Common myeloid progenitor, CD34-positive (primary cell): ENCODE results near the gene CLASP2.

Experiments used
- CTCF ChIA-PET: fragments of 350-600 bp; sonication (Branson Sonifier 250); formaldehyde crosslinking; loops from one replicate; lab custom pipeline; 2021; ENCODE audit warnings: antibody characterized with exemption; lab: Charles Lee
- POLR2A ChIA-PET: fragments of 350-600 bp; sonication (Branson Sonifier 250); formaldehyde crosslinking; loops from one replicate; lab custom pipeline; 2021; ENCODE audit warnings: antibody characterized with exemption; lab: Charles Lee
- DNase-seq, 3 donors: peaks; one replicate each; pipeline versions ENCODE4 v3.0.0 to v3.0.0-alpha.2; 2013
- H3K27ac ChIP-seq, 2 experiments: 1 replicate in 1 of 2; 2 replicates in 1 of 2; pipeline ENCODE4 v1.7.0; 2013; ENCODE audit warnings: inconsistent platforms in 2 of 2, low read length in 2 of 2, mild to moderate bottlenecking in 2 of 2, low read depth in 1 of 2, moderate library complexity in 1 of 2; ENCODE audit not compliant: severe bottlenecking in 2 of 2, insufficient read depth in 1 of 2, poor library complexity in 1 of 2
- H3K27me3 ChIP-seq, 5 experiments: replicated peaks in 2 of 5; 1 replicate in 3 of 5; 2 replicates in 2 of 5; pipeline versions ENCODE4 v1.6.1 to v1.7.0; 2013; ENCODE audit warnings: low read length in 4 of 5, mild to moderate bottlenecking in 2 of 5, moderate library complexity in 2 of 5, inconsistent platforms in 1 of 5; ENCODE audit not compliant: insufficient read depth in 5 of 5, control insufficient read depth in 4 of 5
- H3K36me3 ChIP-seq, 4 experiments: 1 replicate in 2 of 4; 2 replicates in 2 of 4; pipeline versions ENCODE4 v1.6.1 to v1.7.0; 2013; ENCODE audit warnings: low read length in 3 of 4, control low read depth in 1 of 4, mild to moderate bottlenecking in 1 of 4; ENCODE audit not compliant: control insufficient read depth in 4 of 4, insufficient read depth in 4 of 4
- H3K4me1 ChIP-seq, 4 experiments: 1 replicate in 3 of 4; 2 replicates in 1 of 4; pipeline versions ENCODE4 v1.6.1 to v1.7.1; 2013; ENCODE audit warnings: low read length in 3 of 4, mild to moderate bottlenecking in 3 of 4, control low read depth in 1 of 4, inconsistent platforms in 1 of 4, moderate library complexity in 1 of 4; ENCODE audit not compliant: control insufficient read depth in 4 of 4, insufficient read depth in 4 of 4; ENCODE audit errors: control extremely low read depth in 1 of 4
- H3K4me3 ChIP-seq, 7 experiments: 1 replicate in 4 of 7; 2 replicates in 3 of 7; pipeline versions ENCODE4 v1.5.1 to v1.7.0; 2013; ENCODE audit warnings: mild to moderate bottlenecking in 7 of 7, low read length in 6 of 7, moderate library complexity in 6 of 7, inconsistent platforms in 2 of 7, low read depth in 2 of 7, control low read depth in 1 of 7; ENCODE audit not compliant: insufficient read depth in 4 of 7, control insufficient read depth in 1 of 7; ENCODE audit errors: extremely low read depth in 1 of 7
- H3K9me3 ChIP-seq, 5 experiments: 1 replicate in 4 of 5; 2 replicates in 1 of 5; pipeline versions ENCODE4 v1.6.1 to v1.7.1; 2013; ENCODE audit warnings: low read length in 4 of 5, mild to moderate bottlenecking in 2 of 5, inconsistent platforms in 1 of 5, low read depth in 1 of 5, moderate library complexity in 1 of 5; ENCODE audit not compliant: control insufficient read depth in 4 of 5, insufficient read depth in 2 of 5; ENCODE audit errors: control extremely low read depth in 1 of 5
- WGBS: methylation state at CpG from one replicate; pipeline ENCODE4 v1.1.5; 2013; ENCODE audit not compliant: insufficient coverage; 5-methylcytosine and 5-hydroxymethylcytosine counted together

Gene CLASP2

GRCh38 chr3:33746416-33747116 lies 28.5 kb upstream of the CLASP2 start:
- Histone ChIP-seq H3K27me3 (no peaks in the 10 kb centered on the region), H3K27ac (no peak overlapping the region), H3K9me3 (no peaks in the 10 kb centered on the region), H3K36me3 (no peaks in the 10 kb centered on the region), H3K4me3 (no peak overlapping the region), H3K4me1 (peaks cover 0 to 12% (median 4%) of the 10 kb centered on the region in 4 experiments)
- WGBS, result 92% methylated on average over 3 of the region's 7 CpGs
- DNase-seq, result no peak
- ChIA-PET CTCF (interaction anchor here (0.8 kb wide), 1 partner anchor 12 kb away, joined by 3 read pairs; no protein-coding TSS in a partner anchor), POLR2A (no interaction called here)

GRCh38 chr3:33737146-33737545 lies 19.1 kb upstream of the CLASP2 start:
- Histone ChIP-seq H3K9me3 (peaks cover 0 to 3% (median 0%) of the 10 kb centered on the region in 5 experiments), H3K36me3 (no peaks in the 10 kb centered on the region), H3K4me1 (no peaks in the 10 kb centered on the region), H3K27ac (no peak overlapping the region), H3K4me3 (no peak overlapping the region), H3K27me3 (no peaks in the 10 kb centered on the region)
- 83% methylated on average over 1 of the region's 1 CpG for WGBS
- CTCF ChIA-PET, result interaction anchor here (1.5 kb wide), 1 partner anchor 39 kb away, joined by 3 read pairs; no protein-coding TSS in a partner anchor
- DNase-seq, result no peak
- POLR2A ChIA-PET, result no interaction called here

DNA sequence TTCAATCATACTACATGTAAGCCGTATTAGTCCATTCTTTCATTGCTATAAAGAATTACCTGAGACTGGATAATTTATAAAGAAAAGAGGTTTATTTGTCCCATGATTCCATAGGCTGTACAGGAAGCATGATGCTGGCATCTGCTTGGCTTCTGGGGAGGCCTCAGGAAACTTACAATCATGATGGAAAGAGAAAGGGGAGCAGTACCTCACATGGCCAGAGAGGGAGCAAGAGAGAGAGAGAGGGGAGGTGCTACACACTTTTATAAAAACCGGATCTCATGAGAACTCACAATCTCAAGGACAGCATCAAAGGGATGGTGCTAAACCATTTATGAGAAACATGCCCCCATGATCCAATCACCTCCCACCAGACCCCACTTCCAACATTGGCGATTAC lies 14.3 kb upstream of the CLASP2 start:
- Histone ChIP-seq H3K36me3 (no peaks in the 10 kb centered on the region), H3K9me3 (peaks cover 0 to 3% (median 0%) of the 10 kb centered on the region in 5 experiments), H3K27ac (no peak overlapping the region), H3K4me1 (no peaks in the 10 kb centered on the region), H3K4me3 (no peak overlapping the region), H3K27me3 (no peaks in the 10 kb centered on the region)
- ChIA-PET POLR2A (no interaction called here), CTCF (no interaction called here)
- no CpG with 5 or more reads among the region's 3 CpGs for WGBS
- peak; percentile 5 to 46 (median 31) for DNase-seq

- 100% methylated on average over 1 of the region's 3 CpGs for WGBS
- no peaks in the 10 kb centered on the region for H3K36me3 ChIP-seq
- no peak overlapping the region for H3K27ac ChIP-seq
- no peak for DNase-seq
- H3K9me3 ChIP-seq, result peaks cover 0 to 3% (median 0%) of the 10 kb centered on the region in 5 experiments
- H3K27me3 ChIP-seq, result no peaks in the 10 kb centered on the region
- no peaks in the 10 kb centered on the region for H3K4me1 ChIP-seq
- no peak overlapping the region for H3K4me3 ChIP-seq
- CTCF ChIA-PET, result interaction anchor here (1.0 to 1.5 kb wide), 5 partner anchors 11 to 147 kb away, joined by 3 to 6 read pairs (median 4); no protein-coding TSS in a partner anchor
- POLR2A ChIA-PET, result no interaction called here
Measured at GRCh38 chr3:33729993-33730392, 11.9 kb upstream of the CLASP2 start.

GRCh38 chr3:33724256-33724655 lies 6.2 kb upstream of the CLASP2 start:
- Histone ChIP-seq H3K36me3 (no peaks in the 10 kb centered on the region), H3K27ac (no peak overlapping the region)
- WGBS, result 100% methylated on average over 1 of the region's 2 CpGs

DNA sequence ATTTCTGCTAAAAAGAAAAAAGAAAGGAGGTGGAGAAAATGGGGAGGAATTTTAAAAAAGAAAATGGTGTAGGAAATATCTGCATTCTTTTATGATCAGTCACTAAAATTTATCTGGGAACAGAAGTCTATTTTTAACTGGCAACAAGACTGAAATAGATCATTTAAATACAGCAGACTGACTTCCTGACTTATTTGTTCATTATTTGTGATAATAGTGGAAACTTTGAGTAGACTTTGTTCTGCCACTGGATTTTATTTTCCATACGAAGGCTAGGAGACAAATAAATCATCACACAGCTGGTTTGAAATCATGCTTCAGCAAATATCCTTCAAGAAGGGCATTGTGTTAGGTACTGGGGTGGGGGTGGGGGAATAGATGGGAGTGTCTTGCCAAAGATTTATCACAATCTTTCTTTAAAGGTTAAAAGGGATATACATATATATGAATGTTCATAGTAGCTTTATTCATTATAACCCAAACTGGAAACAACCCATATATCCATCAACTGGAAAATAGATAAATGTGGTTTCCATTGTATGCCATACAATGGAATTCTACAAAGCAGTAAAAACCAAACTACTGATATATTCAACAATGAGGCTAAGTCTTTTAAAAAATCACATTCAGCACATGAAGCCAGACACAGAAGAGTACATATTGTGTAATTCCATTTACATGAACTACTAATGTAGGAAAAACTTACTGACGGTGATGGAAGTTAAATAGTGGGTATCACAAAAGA lies 4.7 kb upstream of the CLASP2 start:
- DNase-seq, result no peak
- Histone ChIP-seq H3K36me3 (no peaks in the 10 kb centered on the region), H3K27me3 (no peaks in the 10 kb centered on the region), H3K27ac (no peak overlapping the region), H3K9me3 (no peaks in the 10 kb centered on the region), H3K4me3 (no peak overlapping the region), H3K4me1 (peaks cover 2 to 8% (median 5%) of the 10 kb centered on the region in 4 experiments)
- ChIA-PET CTCF (interaction anchor here (1.1 kb wide), 1 partner anchor 91 kb away, joined by 4 read pairs; no protein-coding TSS in a partner anchor), POLR2A (no interaction called here)
- WGBS, result 100% methylated on average over 1 of the region's 2 CpGs

More at GRCh38 chr3:33724256-33724655, 6.2 kb upstream of the CLASP2 start:
- DNase-seq, result no peak
- H3K9me3 ChIP-seq, result no peaks in the 10 kb centered on the region
- no peak overlapping the region for H3K4me3 ChIP-seq
- POLR2A ChIA-PET, result no interaction called here
- no peaks in the 10 kb centered on the region for H3K4me1 ChIP-seq
- no peaks in the 10 kb centered on the region for H3K27me3 ChIP-seq
- CTCF ChIA-PET, result no interaction called here

GRCh38 chr3:33722191-33722590 lies 4.1 kb upstream of the CLASP2 start:
- Histone ChIP-seq H3K9me3 (no peaks in the 10 kb centered on the region), H3K4me3 (no peak overlapping the region), H3K27me3 (no peaks in the 10 kb centered on the region), H3K36me3 (no peaks in the 10 kb centered on the region), H3K4me1 (peaks cover 2 to 8% (median 5%) of the 10 kb centered on the region in 4 experiments), H3K27ac (no peak overlapping the region)
- POLR2A ChIA-PET, result no interaction called here
- WGBS, result 100% methylated on average over 1 of the region's 1 CpG
- CTCF ChIA-PET, result interaction anchor here (1.1 kb wide), 1 partner anchor 90 kb away, joined by 4 read pairs; no protein-coding TSS in a partner anchor
- no peak for DNase-seq
